NCI-H526 treated with DMSO at 0.1 percent for 48 hours (cell line): ENCODE results near the gene ALOX15.
"Not testable (repeated sequence)": the region's sequence is repeated elsewhere in the genome, so short reads cannot be mapped to it uniquely, and the experiment has no call there.

ENCODE experiments used
- DNase-seq: peaks from one replicate; lab custom pipeline; 2025; lab: John Stamatoyannopoulos, UW

ALOX15 gene

GRCh38 chr17:4655933-4656332 lies 14.5 kb upstream of the ALOX15 start:
- not testable (repeated sequence) for DNase-seq

DNA sequence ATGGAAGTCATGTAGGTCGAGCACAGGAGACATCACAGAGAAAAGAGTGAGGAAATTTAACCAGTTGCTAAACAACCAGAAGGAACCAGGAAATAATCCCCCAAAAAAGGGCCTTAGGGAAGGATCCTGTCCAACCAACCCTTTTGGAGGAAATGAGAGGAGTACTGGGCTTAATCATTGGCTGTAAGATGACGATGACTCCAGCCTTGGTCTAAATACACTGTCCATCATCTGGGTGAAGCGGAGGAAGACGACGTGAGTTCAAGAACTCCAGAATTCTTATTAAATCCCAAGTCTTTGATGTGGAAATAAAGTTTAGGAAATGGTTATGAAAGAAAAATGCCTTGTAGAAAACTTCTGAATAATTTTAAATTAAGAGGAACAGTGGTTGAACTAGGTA lies 11.5 kb upstream of the ALOX15 start:
- no peak for DNase-seq

DNA sequence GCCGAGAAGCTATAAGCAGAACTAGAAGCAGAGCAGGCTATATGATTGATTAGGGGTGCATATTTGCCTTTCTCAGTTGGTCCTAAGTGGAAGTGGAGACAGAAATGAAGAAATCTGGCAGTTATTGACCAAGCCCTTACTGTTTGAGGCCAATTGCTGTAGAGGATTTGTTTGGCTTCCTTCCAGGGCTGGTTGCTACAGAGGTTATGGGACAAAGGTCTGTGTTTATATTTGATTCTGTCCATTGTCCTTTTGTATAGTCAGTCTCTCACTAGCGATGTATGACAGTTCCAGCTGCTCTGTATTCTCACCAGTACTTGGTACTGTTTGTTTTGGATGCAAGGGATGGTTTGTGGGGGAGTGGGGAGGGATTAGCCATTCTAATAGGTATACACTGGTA lies 7.3 kb upstream of the ALOX15 start:
- peak; percentile 9 for DNase-seq

- DNase-seq = no peak
Measured at GRCh38 chr17:4645642-4646041, 4.2 kb upstream of the ALOX15 start.

DNA sequence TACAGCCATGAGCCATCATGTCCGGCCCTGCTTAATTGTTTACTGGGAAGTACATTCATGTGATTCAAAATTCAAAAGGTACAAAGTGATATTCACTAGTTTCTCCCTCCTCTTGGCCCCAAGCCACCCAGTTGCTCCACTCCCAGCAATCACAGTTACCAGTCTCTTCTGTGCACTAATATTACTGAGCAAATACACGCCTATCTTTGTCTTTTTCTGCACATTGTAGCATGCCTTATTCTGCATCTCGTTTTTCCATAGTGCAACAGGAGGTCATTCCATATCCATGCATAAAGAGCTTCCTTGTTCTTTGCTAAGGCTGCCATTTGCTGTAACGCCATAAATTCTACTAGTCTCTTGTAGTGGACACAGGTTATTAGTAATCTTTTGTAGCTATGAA lies 2.2 kb upstream of the ALOX15 start:
- DNase-seq = no peak

- no peak for DNase-seq
Measured at GRCh38 chr17:4642286-4642685, 808 bp upstream of the ALOX15 start.

DNA sequence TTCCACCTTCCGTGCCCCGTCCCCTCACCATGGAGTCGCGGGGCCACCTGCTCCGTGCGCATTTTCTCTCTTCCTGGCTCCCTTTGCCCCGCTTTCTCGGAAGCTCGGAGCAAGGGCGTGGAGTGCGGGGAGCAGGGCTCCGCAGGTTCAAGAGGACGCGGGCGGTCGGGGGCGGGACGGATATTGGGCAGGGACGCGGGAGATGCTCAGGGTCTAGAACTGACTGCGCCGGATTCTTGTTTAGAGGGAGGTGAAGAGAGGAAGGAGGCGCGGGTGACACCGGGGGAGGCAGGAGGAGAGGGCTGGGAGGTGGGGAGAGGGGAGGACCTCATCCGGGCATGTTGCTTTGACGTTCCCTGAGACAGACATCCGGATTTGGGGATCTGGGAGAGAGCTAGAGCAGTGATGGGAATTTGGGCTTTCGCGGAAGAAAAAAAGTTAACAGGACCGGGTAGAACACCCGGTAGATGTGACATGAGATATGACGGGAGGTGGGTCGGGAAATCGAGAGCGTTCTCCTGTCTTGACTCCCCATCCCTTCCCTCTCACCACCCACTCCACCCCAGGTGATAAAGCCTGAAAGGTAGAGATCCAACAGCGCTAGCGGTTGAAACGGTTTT lies 799 bp downstream of the ALOX15 start:
- DNase-seq = not testable (repeated sequence)

DNA sequence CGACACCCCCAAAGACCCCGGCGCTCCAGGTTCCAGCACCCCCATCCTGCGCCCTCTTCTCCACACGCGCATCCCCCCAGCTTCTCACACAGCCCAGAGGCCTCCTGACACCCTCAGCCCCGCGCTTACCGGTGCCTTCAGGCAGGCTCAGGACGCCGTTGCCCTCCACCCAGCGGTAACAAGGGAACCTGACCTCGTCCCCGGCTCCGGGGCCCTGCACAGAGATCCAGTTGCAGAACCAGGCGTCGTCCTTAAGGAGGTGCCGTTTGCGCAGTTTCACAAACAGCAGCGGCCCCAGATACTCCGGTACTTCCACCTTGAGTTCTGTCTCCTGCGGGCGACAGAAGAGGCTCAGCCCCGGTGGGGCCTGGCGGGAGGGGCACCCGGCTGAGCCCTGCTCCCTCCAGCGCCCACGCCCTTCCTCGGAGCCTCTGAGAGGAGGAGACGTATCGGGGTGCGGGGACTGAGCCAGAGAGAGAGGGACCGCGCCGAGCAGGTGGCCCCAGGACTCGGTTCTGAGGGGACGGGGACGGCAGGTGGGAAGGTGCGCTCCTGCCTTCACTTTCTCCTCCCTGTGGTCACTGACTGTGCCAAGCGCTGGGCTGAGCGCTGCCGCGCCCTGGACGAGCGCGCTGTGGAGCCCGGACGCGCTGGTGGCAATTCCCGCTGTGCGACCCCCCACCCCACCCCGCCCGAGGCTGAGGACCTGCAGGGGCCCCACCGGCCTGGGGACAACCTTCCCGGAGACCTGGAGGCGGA lies 2.0 kb downstream of the ALOX15 start:
- DNase-seq = peak; percentile 6

- DNase-seq = not testable (repeated sequence)
Measured at GRCh38 chr17:4638766-4639165, 2.7 kb downstream of the ALOX15 start.

DNA sequence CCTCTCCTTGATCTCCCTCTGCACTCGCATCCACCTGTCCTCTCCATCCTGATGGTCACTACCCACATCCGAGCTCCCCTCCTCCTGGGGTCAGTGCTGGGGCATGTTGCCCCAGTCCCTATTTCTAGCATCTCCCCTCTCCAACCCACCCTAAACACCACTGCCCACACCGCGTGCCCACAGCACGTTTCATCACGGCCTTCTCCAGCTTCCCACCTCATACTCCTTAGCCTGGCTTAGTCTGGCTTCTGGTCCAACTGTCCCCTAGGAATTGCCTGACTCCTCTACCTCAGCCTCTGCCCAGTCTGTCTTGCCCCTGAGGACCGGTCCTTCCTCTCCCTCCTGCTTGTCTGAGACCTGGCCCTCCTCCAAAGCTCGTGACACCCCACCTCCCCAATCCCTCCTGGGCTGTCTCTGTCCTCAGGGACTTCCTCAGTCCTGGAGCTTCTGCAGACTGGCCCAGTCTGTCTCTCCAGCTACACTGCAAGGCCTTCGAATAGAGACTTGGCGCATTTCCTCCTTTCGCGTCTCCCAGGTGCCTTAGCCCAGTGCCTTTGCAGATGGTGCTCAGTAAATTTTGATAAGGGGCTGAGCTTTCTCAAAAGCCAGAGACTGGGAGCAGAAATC lies 4.9 kb downstream of the ALOX15 start:
- no peak for DNase-seq

DNA sequence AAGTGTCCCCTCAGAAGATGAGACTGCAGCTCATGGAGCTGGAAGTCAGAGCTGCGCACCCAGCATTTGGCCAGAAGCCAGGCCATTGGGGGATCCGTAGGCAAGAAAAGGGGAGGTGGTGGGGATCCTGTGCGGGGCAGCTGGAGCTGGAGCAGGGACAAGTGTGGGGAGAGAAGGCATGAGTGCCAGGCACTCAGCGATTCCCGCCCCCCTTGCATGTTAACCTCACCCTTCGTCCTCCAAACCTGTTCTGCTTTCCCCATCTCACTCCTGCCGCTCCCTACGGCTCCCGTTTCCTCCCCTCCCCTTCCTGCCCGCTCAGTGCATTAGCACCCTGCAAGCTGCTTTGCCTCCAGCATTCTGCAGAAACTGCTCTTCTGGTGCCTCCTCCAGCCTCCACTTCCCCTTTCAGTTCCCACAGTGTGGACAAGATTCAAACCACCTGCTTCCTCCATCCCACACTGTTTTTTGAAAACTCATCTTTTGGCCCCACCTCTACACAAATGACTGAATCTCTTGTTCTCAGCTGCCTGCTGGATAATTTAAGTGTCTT lies 5.6 kb downstream of the ALOX15 start:
- no peak for DNase-seq

- no peak for DNase-seq
Measured at GRCh38 chr17:4634976-4635375, 6.5 kb downstream of the ALOX15 start.

DNA sequence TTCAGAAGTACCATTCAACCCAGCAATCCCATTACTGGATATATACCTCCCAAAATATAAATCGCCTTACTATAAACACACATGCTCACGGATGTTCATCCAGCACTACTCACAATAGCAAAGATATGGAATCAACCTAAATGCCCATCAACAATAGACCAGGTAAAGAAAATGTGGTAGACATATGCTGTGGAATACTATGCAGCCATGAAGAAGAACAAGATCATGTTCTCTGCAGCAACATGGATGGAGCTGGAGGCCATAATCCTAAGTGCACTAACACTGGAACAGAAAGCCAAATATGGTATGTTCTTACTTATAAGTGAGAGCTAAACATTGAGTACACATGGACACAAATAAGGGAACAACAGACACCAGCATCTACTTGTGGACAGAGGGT lies 7.8 kb downstream of the ALOX15 start:
- DNase-seq = no peak

DNA sequence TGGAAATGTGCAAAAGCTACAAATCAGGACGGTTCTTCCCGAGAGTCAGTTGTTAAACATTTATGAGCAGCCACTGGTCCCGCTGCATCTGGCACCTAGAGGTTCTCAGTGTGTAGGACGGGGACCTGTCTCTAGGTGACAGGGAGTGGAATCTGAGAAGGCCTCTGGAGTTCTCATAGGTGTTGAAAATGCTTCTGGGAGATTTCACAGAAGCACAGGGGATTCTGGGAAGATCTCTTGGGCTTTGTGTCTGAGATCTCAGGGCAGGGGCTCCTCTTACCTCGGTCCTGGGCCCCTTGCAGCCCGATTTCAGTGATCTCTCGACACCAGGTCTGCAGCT lies 8.9 kb downstream of the ALOX15 start:
- no peak for DNase-seq

- no peak for DNase-seq
Measured at GRCh38 chr17:4631836-4632580, 9.5 kb downstream of the ALOX15 start.

DNA sequence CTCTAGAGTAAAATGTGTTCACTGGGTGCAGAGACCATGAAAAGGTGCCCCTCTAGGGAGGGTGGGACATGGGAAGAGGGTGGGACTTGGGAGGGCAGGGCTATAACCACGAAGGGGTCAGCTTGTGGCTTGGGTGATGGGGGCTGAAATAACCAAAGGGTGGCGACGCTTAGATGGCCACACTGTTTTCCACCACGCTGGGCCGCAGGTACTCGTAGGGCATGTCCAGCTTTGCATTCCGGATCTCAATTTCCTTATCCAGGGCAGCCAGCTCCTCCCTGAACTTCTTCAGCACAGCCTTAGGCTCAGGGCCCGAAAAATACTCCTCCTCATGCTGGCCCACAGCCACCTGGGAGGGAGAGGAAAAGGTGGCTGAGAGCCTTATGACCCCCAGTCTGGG lies 10.0 kb downstream of the ALOX15 start:
- DNase-seq = no peak

- DNase-seq = no peak
Measured at GRCh38 chr17:4626734-4627256, 14.7 kb downstream of the ALOX15 start.

GRCh38 chr17:4625181-4625617 lies 16.3 kb downstream of the ALOX15 start:
- no peak for DNase-seq

DNA sequence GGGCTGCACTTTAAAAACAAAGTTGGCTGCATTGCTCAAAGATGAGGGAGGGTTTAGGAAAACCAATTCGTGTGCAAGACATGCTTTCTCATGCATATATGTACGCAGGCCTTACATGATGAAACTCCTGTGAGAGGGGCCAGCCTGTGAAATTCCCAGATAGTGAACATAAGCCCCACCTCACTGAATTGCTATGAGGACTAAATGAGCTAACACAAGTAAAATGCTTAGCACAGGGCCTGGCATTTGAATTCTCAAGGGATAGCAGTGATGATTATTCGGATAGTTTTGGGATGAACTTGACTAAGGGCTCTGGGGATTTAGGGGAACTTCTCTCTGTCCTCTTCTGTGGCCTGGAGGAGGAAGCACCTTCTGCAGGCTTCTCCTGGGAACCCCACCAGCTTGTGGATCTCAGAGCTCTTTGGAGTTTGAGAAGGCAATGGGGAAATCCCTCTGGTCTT lies 17.0 kb downstream of the ALOX15 start:
- DNase-seq = not testable (repeated sequence)

- no peak for DNase-seq
Measured at GRCh38 chr17:4623249-4623648, 18.2 kb downstream of the ALOX15 start.

DNA sequence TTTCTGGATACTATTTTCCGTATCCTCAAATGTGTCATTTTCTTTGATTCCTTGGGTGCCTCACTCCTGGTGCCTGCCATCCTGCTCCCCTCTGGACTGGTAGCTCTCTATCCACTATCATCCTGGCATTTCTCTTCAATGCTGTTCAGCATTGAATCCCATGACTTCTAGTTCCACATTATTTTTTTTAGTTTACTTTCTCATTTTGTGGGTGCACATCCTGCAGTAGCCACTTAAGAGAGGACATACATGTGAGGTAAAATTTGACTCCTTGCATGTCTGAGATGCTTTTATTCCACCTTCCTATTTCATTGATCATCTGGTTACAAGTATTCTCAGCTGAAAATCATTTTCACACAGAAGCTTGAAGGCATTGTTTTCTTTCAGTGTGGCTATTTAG lies 19.1 kb downstream of the ALOX15 start:
- DNase-seq = no peak

DNA sequence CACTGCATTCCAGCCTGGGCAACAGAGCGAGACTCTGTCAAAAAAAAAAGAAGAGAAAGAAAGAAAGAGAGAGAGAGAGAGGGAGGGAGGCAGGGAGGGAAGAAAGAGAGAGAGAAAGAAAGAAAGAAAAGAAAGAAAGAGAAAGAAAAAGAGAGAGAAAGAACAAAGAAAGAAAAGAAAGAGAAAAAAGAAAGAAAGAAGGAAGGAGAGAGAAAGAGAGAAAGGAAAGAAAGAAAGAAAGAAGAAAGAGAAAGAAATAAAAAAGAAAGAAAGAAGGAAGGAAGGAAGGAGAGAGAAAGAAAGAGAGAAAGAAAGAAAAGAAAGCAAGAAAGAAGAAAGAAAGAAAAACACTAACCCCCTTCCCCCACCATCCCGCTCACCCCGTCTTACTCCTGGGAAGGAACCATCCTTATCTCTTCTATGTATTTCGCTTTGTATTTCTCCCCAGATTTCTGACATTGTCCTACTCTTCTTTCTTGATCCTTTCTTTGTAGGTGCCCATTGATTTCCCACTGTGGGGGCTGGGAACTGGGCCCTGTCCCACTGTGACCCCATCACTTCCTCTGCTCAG lies 20.9 kb downstream of the ALOX15 start:
- DNase-seq = no peak
